ENCODE measurements around the gene ZNF133. TPM values are rescaled to one million over a fixed set of nuclear protein-coding genes. Genes with fewer than 3 reads are reported as not detected.
"Not testable (repeated sequence)": the region's sequence is repeated elsewhere in the genome, so short reads cannot be mapped to it uniquely, and the experiment has no call there.

Gene ZNF133
- total and polyA plus RNA-seq, 2 experiments from 2014 or later = 10.9 to 22.4 TPM

DNA sequence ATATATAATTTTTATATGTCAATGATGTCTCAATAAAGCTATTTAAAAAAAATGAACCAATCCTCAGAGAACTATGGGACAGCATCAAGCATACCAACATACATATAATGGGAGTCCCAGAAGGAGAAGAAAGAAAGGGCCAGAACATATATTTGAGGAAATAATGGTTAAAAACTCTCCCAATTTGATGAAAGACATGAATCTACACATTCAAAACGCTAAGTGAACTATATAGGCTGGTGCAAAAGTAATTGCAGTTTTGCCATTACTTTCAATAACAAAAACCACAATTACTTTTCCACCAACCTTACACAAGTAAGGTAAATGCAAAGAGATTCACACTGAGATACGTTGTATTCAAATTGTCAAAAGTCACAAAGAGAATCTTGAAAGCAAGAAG lies 43.4 kb downstream of the ZNF133 start:
- H2AFZ ChIP-seq = no peak overlapping the region
- WGBS (ENCODE audit: low lambda C conversion rate, missing lambda C conversion rate) = 90% methylated on average over 2 of the region's 2 CpGs
- H3K36me3 ChIP-seq (replicated peaks; ENCODE audit: insufficient read depth, low read depth) = no peaks in the 10 kb centered on the region

DNA sequence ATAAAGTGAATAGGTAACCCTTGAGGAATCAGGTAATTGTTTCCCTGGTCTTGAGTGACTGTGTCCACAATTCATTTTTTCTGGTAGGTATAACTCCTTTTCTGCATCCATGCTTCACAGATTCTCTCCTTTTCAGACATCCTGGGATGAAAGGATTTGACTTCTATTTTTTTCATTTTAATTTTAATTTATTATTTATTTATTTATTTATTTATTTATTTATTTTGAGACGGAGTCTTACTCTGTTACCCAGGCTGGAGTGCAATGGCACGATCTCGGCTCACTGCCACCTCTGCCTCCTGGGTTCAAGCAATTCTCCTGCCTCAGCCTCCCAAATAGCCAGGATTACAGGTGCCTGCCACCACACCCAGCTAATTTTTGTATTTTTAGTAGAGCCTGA lies 61.4 kb downstream of the ZNF133 start:
- WGBS (ENCODE audit: low lambda C conversion rate, missing lambda C conversion rate) = 67% methylated on average over 3 of the region's 3 CpGs

More for the DNA sequence above, 43.4 kb downstream of the ZNF133 start:
- no peak overlapping the region for H3K4me2 ChIP-seq
- no peak overlapping the region for H3K27ac ChIP-seq
- no peak overlapping the region for H3K4me3 ChIP-seq
- no peaks in the 10 kb centered on the region for H3K4me1 ChIP-seq (ENCODE audit: insufficient read depth)
- no peaks in the 10 kb centered on the region for H3K9me2 ChIP-seq (replicated peaks; ENCODE audit: insufficient read depth)
- H3K9me3 ChIP-seq (ENCODE audit: low read depth) = peaks cover 30% of the 10 kb centered on the region
- no peak for TF ChIP-seq EZH2 (IDR thresholded peaks at IDR 0.05; ENCODE audit: borderline replicate concordance)
- no peak for TF ChIP-seq EZH2phosphoT487 (IDR thresholded peaks at IDR 0.05; ENCODE audit: low read depth, severe bottlenecking, unreplicated experiment)
- TF ChIP-seq, protein P1, sequence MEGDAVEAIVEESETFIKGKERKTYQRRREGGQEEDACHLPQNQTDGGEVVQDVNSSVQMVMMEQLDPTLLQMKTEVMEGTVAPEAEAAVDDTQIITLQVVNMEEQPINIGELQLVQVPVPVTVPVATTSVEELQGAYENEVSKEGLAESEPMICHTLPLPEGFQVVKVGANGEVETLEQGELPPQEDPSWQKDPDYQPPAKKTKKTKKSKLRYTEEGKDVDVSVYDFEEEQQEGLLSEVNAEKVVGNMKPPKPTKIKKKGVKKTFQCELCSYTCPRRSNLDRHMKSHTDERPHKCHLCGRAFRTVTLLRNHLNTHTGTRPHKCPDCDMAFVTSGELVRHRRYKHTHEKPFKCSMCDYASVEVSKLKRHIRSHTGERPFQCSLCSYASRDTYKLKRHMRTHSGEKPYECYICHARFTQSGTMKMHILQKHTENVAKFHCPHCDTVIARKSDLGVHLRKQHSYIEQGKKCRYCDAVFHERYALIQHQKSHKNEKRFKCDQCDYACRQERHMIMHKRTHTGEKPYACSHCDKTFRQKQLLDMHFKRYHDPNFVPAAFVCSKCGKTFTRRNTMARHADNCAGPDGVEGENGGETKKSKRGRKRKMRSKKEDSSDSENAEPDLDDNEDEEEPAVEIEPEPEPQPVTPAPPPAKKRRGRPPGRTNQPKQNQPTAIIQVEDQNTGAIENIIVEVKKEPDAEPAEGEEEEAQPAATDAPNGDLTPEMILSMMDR (IDR thresholded peaks at IDR 0.05; ENCODE audit: poor library complexity) = no peak
- no peak for DNase-seq (ENCODE audit: low spot score)
- no peaks in the 10 kb centered on the region for H3K27me3 ChIP-seq
- no peaks in the 10 kb centered on the region for H4K20me1 ChIP-seq (ENCODE audit: insufficient read depth, poor library complexity, severe bottlenecking)
- no peaks in the 10 kb centered on the region for H3K79me2 ChIP-seq

DNA sequence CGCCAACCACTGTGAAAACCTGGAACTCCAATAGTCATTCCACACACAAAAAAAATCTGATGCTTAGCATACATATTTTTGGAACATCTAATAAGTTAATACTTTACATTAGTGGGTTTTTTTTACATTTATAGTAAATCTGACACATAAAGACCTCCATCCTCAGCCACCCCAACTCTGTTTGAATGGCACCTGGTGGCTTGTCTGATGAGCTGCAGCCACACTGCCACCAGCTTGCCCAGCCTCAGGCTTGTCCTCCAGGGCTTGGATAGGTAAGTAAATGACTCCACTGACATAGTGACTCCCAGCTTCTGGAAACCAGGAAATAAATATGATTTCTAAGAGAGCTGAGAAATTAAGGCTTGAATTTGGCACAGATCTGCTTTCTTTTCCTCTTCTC lies 71.5 kb downstream of the ZNF133 start:
- Histone ChIP-seq H3K4me1 (ENCODE audit: insufficient read depth) (no peaks in the 10 kb centered on the region), H3K79me2 (no peaks in the 10 kb centered on the region), H3K36me3 (replicated peaks; ENCODE audit: insufficient read depth, low read depth) (no peaks in the 10 kb centered on the region), H2AFZ (no peak overlapping the region), H3K9me3 (ENCODE audit: low read depth) (no peaks in the 10 kb centered on the region), H3K9me2 (replicated peaks; ENCODE audit: insufficient read depth) (no peaks in the 10 kb centered on the region), H4K20me1 (ENCODE audit: insufficient read depth, poor library complexity, severe bottlenecking) (no peaks in the 10 kb centered on the region), H3K4me3 (no peak overlapping the region), H3K4me2 (no peak overlapping the region), H3K27me3 (no peaks in the 10 kb centered on the region), H3K27ac (peak overlapping the region; percentile 45)
- no peak for DNase-seq (ENCODE audit: low spot score)
- TF ChIP-seq EZH2 (IDR thresholded peaks at IDR 0.05; ENCODE audit: borderline replicate concordance) (no peak), EZH2phosphoT487 (IDR thresholded peaks at IDR 0.05; ENCODE audit: low read depth, severe bottlenecking, unreplicated experiment) (no peak)
- TF ChIP-seq, protein P1 (IDR thresholded peaks at IDR 0.05; ENCODE audit: poor library complexity) = no peak
- WGBS (ENCODE audit: low lambda C conversion rate, missing lambda C conversion rate) = 97% methylated on average over 1 of the region's 1 CpG

More for the DNA sequence above, 61.4 kb downstream of the ZNF133 start:
- H2AFZ ChIP-seq; H3K9me3 ChIP-seq (ENCODE audit: low read depth); H3K4me1 ChIP-seq (ENCODE audit: insufficient read depth); H3K9me2 ChIP-seq (replicated peaks; ENCODE audit: insufficient read depth); H3K79me2 ChIP-seq; H3K36me3 ChIP-seq (replicated peaks; ENCODE audit: insufficient read depth, low read depth); H3K4me3 ChIP-seq; H3K4me2 ChIP-seq; H3K27ac ChIP-seq; H3K27me3 ChIP-seq; H4K20me1 ChIP-seq (ENCODE audit: insufficient read depth, poor library complexity, severe bottlenecking); DNase-seq (ENCODE audit: low spot score): not testable (repeated sequence)

DNA sequence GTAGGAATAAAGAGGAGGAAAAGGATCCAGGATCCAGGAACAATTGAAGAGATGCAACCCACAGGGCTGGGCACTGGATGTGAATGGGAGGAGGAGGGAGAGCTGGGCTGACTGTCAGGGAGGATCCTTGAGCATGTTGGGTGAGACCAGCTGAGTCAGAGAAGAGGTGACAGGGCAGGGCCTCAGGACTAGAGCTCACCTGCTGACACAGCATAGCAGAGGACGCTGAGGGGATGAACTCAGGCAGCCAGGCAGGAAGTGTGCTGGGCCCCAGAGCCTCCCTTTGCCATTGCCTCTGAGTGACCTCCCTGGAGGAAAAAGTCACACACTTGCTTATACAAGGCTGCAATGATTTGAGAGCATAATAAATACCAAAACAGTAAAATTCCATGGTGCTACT lies 72.3 kb downstream of the ZNF133 start:
- H3K9me2 ChIP-seq (replicated peaks; ENCODE audit: insufficient read depth) = no peaks in the 10 kb centered on the region
- no peaks in the 10 kb centered on the region for H3K9me3 ChIP-seq (ENCODE audit: low read depth)
- no peaks in the 10 kb centered on the region for H3K4me1 ChIP-seq (ENCODE audit: insufficient read depth)
- no peak overlapping the region for H3K4me2 ChIP-seq
- no peaks in the 10 kb centered on the region for H4K20me1 ChIP-seq (ENCODE audit: insufficient read depth, poor library complexity, severe bottlenecking)
- H3K79me2 ChIP-seq = no peaks in the 10 kb centered on the region
- no peak for TF ChIP-seq EZH2phosphoT487 (IDR thresholded peaks at IDR 0.05; ENCODE audit: low read depth, severe bottlenecking, unreplicated experiment)
- no peak for TF ChIP-seq EZH2 (IDR thresholded peaks at IDR 0.05; ENCODE audit: borderline replicate concordance)
- TF ChIP-seq, protein P1 (IDR thresholded peaks at IDR 0.05; ENCODE audit: poor library complexity) = no peak
- H2AFZ ChIP-seq = no peak overlapping the region
- H3K27ac ChIP-seq = peak overlapping the region; percentile 7
- H3K27me3 ChIP-seq = no peaks in the 10 kb centered on the region
- no peak overlapping the region for H3K4me3 ChIP-seq
- 21% methylated on average over 1 of the region's 1 CpG for WGBS (ENCODE audit: low lambda C conversion rate, missing lambda C conversion rate)
- peak; percentile 69 for DNase-seq (ENCODE audit: low spot score)
- H3K36me3 ChIP-seq (replicated peaks; ENCODE audit: insufficient read depth, low read depth) = no peaks in the 10 kb centered on the region

All from hepatocyte (in vitro differentiated cells).